Neuronal stem cell (in vitro differentiated cells): Measurements from ENCODE around the gene A3GALT2.
A peak's percentile ranks its signal among the peaks of the same experiment; 100 is the strongest.
"Not testable (repeated sequence)": the region's sequence is repeated elsewhere in the genome, so short reads cannot be mapped to it uniquely, and the experiment has no call there.

Source experiments
- DNase-seq: peaks from one replicate; pipeline ENCODE4 v3.0.0-alpha.2; 2013; ENCODE audit warnings: low spot score
- H2AFZ ChIP-seq: one replicate; pipeline ENCODE4 v1.6.1; 2013; ENCODE audit warnings: mild to moderate bottlenecking, low read length, inconsistent platforms
- H2AK5ac ChIP-seq: 2 replicates; pipeline ENCODE4 v1.6.1; 2013; ENCODE audit warnings: low read depth, mild to moderate bottlenecking, inconsistent platforms, low read length, moderate library complexity, mixed read lengths
- H2BK120ac ChIP-seq: 2 replicates; pipeline ENCODE4 v1.6.1; 2013; ENCODE audit warnings: low read depth, mild to moderate bottlenecking, inconsistent platforms, low read length, moderate library complexity, mixed read lengths
- H2BK12ac ChIP-seq: one replicate; pipeline ENCODE4 v1.6.1; 2013; ENCODE audit warnings: low read length, inconsistent platforms
- H2BK15ac ChIP-seq: 2 replicates; pipeline ENCODE4 v1.6.1; 2013; ENCODE audit warnings: mild to moderate bottlenecking, low read length, inconsistent platforms, mixed read lengths
- H2BK5ac ChIP-seq: one replicate; pipeline ENCODE4 v1.6.1; 2013; ENCODE audit warnings: inconsistent platforms, mild to moderate bottlenecking, low read length, moderate library complexity
- H3K14ac ChIP-seq: one replicate; pipeline ENCODE4 v1.6.1; 2013; ENCODE audit warnings: low read length, inconsistent platforms
- H3K18ac ChIP-seq: 2 replicates; pipeline ENCODE4 v1.6.1; 2013; ENCODE audit warnings: low read length, inconsistent platforms
- H3K23ac ChIP-seq: 2 replicates; pipeline ENCODE4 v1.6.1; 2013; ENCODE audit warnings: low read depth, mild to moderate bottlenecking, mixed read lengths, low read length, inconsistent platforms; ENCODE audit not compliant: poor library complexity
- H3K27ac ChIP-seq: replicated peaks from 3 replicates; pipeline ENCODE4 v1.5.1; 2013; ENCODE audit warnings: low read length, inconsistent platforms
- H3K27me3 ChIP-seq, 3 experiments: 2 replicates each; pipeline ENCODE4 v1.6.1; 2013; ENCODE audit warnings: low read length in 3 of 3, mild to moderate bottlenecking in 2 of 3, inconsistent platforms in 1 of 3, low read depth in 1 of 3, mixed read lengths in 1 of 3, moderate library complexity in 1 of 3; ENCODE audit not compliant: control insufficient read depth in 3 of 3, insufficient read depth in 3 of 3
- H3K36me3 ChIP-seq, 2 donors: replicated peaks in 1 of 2; 2 replicates each; pipeline ENCODE4 v1.6.1; 2013; ENCODE audit warnings: low read length in 2 of 2; ENCODE audit not compliant: control insufficient read depth in 2 of 2, insufficient read depth in 2 of 2
- H3K4ac ChIP-seq: 2 replicates; pipeline ENCODE4 v1.6.1; 2013; ENCODE audit warnings: inconsistent platforms, mild to moderate bottlenecking, low read length, moderate library complexity
- H3K4me1 ChIP-seq, 2 donors: 1 replicate in 1 of 2; 2 replicates in 1 of 2; pipeline ENCODE4 v1.6.1; 2013; ENCODE audit warnings: low read length in 2 of 2, low read depth in 1 of 2; ENCODE audit not compliant: control insufficient read depth in 2 of 2, insufficient read depth in 1 of 2
- H3K4me2 ChIP-seq: one replicate; pipeline ENCODE4 v1.6.1; 2013; ENCODE audit warnings: mild to moderate bottlenecking, low read length, inconsistent platforms; ENCODE audit not compliant: insufficient read depth, poor library complexity, severe bottlenecking
- H3K4me3 ChIP-seq, 2 donors: 2 replicates each; pipeline ENCODE4 v1.5.1; 2013; ENCODE audit warnings: low read length in 2 of 2, mild to moderate bottlenecking in 2 of 2, inconsistent platforms in 1 of 2, moderate library complexity in 1 of 2
- H3K79me1 ChIP-seq: one replicate; pipeline ENCODE4 v1.6.1; 2013; ENCODE audit warnings: low read depth, mild to moderate bottlenecking, inconsistent platforms, low read length, moderate library complexity
- H3K9ac ChIP-seq: one replicate; pipeline ENCODE4 v1.6.1; 2013; ENCODE audit warnings: mild to moderate bottlenecking, low read depth, low read length, inconsistent platforms; ENCODE audit not compliant: poor library complexity
- H3K9me3 ChIP-seq, 2 donors: replicated peaks in 1 of 2; 2 replicates each; pipeline versions ENCODE3 to v1.6.1; 2013; ENCODE audit warnings: low read length in 2 of 2, mild to moderate bottlenecking in 2 of 2, inconsistent platforms in 1 of 2, low read depth in 1 of 2, mixed read lengths in 1 of 2, moderate library complexity in 1 of 2; ENCODE audit not compliant: control insufficient read depth in 2 of 2, insufficient read depth in 1 of 2
- H4K8ac ChIP-seq: one replicate; pipeline ENCODE4 v1.6.1; 2013; ENCODE audit warnings: low read depth, mild to moderate bottlenecking, inconsistent platforms, low read length, moderate library complexity
- H4K91ac ChIP-seq: one replicate; pipeline ENCODE4 v1.6.1; 2013; ENCODE audit warnings: low read length, low read depth, mild to moderate bottlenecking, inconsistent platforms; ENCODE audit not compliant: poor library complexity
- WGBS, 2 donors: extraction: QIAGEN DNeasy Blood & Tissue Kit; methylation state at CpG; one replicate each; pipeline ENCODE4 v1.1.7; 2013; ENCODE audit warnings: missing lambda C conversion rate in 2 of 2, mixed read lengths in 1 of 2; ENCODE audit not compliant: insufficient read length in 2 of 2, insufficient replicate concordance in 1 of 2; ENCODE audit errors: extremely low coverage in 2 of 2; 5-methylcytosine and 5-hydroxymethylcytosine counted together

Gene A3GALT2

DNA sequence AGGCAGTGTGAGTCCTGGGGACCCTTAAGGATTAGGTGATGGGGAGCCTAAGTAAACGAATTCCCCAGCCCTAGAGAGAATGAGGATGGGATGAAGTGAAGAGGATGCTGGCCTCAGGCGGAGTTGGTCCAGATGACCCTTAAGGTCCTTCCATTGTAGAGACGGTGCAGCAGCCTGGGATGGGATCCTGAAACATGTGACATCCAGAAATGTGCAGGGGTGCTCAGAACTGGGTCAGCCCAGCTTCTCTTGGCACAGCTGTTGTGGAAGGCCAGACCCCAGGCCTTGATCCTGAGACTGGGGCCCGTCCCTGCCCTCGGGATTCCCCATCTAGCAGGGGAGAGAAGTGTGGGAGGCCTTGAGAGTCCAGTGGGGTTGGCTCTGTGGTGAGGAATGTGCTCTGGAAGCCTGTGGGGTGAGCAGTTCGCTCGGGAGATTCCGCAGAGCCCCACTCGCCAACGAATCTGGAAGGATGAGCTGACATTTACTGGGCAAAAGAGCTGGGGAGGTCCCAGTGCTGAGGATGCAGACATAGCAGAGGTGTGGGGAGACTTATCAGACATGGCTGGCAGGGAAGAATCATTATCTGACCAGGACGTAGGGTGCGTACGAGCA lies 28.1 kb downstream of the A3GALT2 start:
- Histone ChIP-seq H2BK12ac (no peak overlapping the region), H2BK120ac (no peak overlapping the region), H4K8ac (no peak overlapping the region), H3K36me3 (peaks cover 32 to 73% of the 10 kb centered on the region in 2 donors), H2AK5ac (no peak overlapping the region), H2AFZ (no peak overlapping the region), H3K4me1 (no peaks in the 10 kb centered on the region), H3K9me3 (peaks cover 0 to 7% of the 10 kb centered on the region in 2 donors), H3K27me3 (no peaks in the 10 kb centered on the region), H3K9ac (no peak overlapping the region), H3K4ac (no peak overlapping the region), H2BK15ac (no peak overlapping the region), H3K27ac (no peak overlapping the region), H3K4me2 (no peak overlapping the region), H3K4me3 (no peak overlapping the region), H3K79me1 (peaks cover 2% of the 10 kb centered on the region), H2BK5ac (no peak overlapping the region), H3K23ac (no peak overlapping the region), H4K91ac (no peak overlapping the region), H3K14ac (no peak overlapping the region), H3K18ac (no peak overlapping the region)
- no peak for DNase-seq
- no CpG with 5 or more reads among the region's 13 CpGs for WGBS, 2 donors

DNA sequence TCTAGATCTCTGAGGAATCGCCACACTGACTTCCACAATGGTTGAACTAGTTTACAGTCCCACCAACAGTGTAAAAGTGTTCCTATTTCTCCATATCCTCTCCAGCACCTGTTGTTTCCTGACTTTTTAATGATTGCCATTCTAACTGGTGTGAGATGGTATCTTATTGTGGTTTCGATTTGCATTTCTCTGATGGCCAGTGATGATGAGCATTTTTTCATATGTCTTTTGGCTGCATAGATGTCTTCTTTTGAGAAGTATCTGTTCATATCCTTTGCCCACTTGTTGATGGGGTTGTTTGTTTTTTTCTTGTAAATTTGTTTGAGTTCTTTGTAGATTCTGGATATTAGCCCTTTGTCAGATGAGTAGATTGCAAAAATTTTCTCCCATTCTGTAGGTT lies 30.3 kb downstream of the A3GALT2 start:
- H3K4me3 ChIP-seq, H2BK12ac ChIP-seq, H2BK5ac ChIP-seq, H2AK5ac ChIP-seq, H3K4me1 ChIP-seq, H4K8ac ChIP-seq, H3K4ac ChIP-seq, H3K27ac ChIP-seq, H2BK15ac ChIP-seq, H3K9me3 ChIP-seq, H2AFZ ChIP-seq, H4K91ac ChIP-seq, H3K23ac ChIP-seq, H3K27me3 ChIP-seq, H3K9ac ChIP-seq, H3K79me1 ChIP-seq, H3K4me2 ChIP-seq, H2BK120ac ChIP-seq, H3K18ac ChIP-seq, H3K14ac ChIP-seq, DNase-seq: not testable (repeated sequence)
- WGBS, 2 donors: no CpG with 5 or more reads among the region's 2 CpGs
- H3K36me3 ChIP-seq: peaks cover 25 to 72% of the 10 kb centered on the region in 2 donors

- WGBS, 2 donors: no CpG with 5 or more reads among the region's 3 CpGs
Measured at GRCh38 chr1:33289858-33290154, 31.1 kb downstream of the A3GALT2 start.

GRCh38 chr1:33288976-33289857 lies 31.7 kb downstream of the A3GALT2 start:
- Histone ChIP-seq H3K4me3 (no peak overlapping the region), H2BK12ac (no peak overlapping the region), H3K23ac (no peak overlapping the region), H3K14ac (no peak overlapping the region), H3K4ac (no peak overlapping the region), H2AK5ac (no peak overlapping the region), H3K27ac (no peak overlapping the region), H3K4me2 (no peak overlapping the region), H3K27me3 (no peaks in the 10 kb centered on the region), H4K8ac (no peak overlapping the region), H2BK15ac (no peak overlapping the region), H3K4me1 (no peaks in the 10 kb centered on the region), H3K79me1 (no peaks in the 10 kb centered on the region), H3K9me3 (peaks cover 0 to 7% of the 10 kb centered on the region in 2 donors), H3K36me3 (peaks cover 19 to 74% of the 10 kb centered on the region in 2 donors), H4K91ac (no peak overlapping the region), H2AFZ (no peak overlapping the region), H3K9ac (peak overlapping the region; percentile 2), H2BK120ac (no peak overlapping the region), H3K18ac (no peak overlapping the region), H2BK5ac (no peak overlapping the region)
- DNase-seq: no peak
- no CpG with 5 or more reads among the region's 16 CpGs for whole genome bisulfite sequencing, 2 donors

More at GRCh38 chr1:33289858-33290154, 31.1 kb downstream of the A3GALT2 start:
- no peak overlapping the region for H3K4me2 ChIP-seq
- no peak overlapping the region for H3K4ac ChIP-seq
- no peak overlapping the region for H4K8ac ChIP-seq
- no peak overlapping the region for H3K18ac ChIP-seq
- no peak overlapping the region for H3K23ac ChIP-seq
- H3K14ac ChIP-seq: no peak overlapping the region
- no peak overlapping the region for H2BK15ac ChIP-seq
- H2AFZ ChIP-seq: no peak overlapping the region
- no peak overlapping the region for H2BK12ac ChIP-seq
- no peak overlapping the region for H2BK120ac ChIP-seq
- H3K4me3 ChIP-seq: no peak overlapping the region
- peaks cover 20 to 74% of the 10 kb centered on the region in 2 donors for H3K36me3 ChIP-seq
- no peak overlapping the region for H2BK5ac ChIP-seq
- no peak overlapping the region for H3K27ac ChIP-seq
- H3K9ac ChIP-seq: no peak overlapping the region
- peaks cover 2% of the 10 kb centered on the region for H3K79me1 ChIP-seq
- H4K91ac ChIP-seq: no peak overlapping the region
- no peak overlapping the region for H2AK5ac ChIP-seq
- DNase-seq: no peak
- no peaks in the 10 kb centered on the region for H3K27me3 ChIP-seq
- peaks cover 0 to 7% of the 10 kb centered on the region in 2 donors for H3K9me3 ChIP-seq
- no peaks in the 10 kb centered on the region for H3K4me1 ChIP-seq
